NT2/D1 (cell line): ENCODE data around the gene TMEM51.

Experiments used
- DNase-seq: peaks from one replicate; pipeline ENCODE4 v3.0.0-alpha.2; 2011; ENCODE audit warnings: low read depth, low spot score
- H3K27me3 ChIP-seq: 2 replicates; pipeline ENCODE4 v1.6.0; 2011; ENCODE audit warnings: mild to moderate bottlenecking; ENCODE audit not compliant: insufficient read length, insufficient read depth
- H3K36me3 ChIP-seq: 2 replicates; pipeline ENCODE4 v1.6.1; 2011; ENCODE audit warnings: mild to moderate bottlenecking, low read length, mixed read lengths; ENCODE audit not compliant: insufficient read depth, insufficient read length
- H3K4me1 ChIP-seq: 2 replicates; pipeline ENCODE4 v1.5.1; 2011; ENCODE audit not compliant: insufficient read depth, insufficient read length
- H3K4me3 ChIP-seq: 2 replicates; pipeline ENCODE4 v1.5.1; 2011; ENCODE audit warnings: low read depth; ENCODE audit not compliant: insufficient read length
- H3K9ac ChIP-seq: 2 replicates; pipeline ENCODE4 v1.6.0; 2011; ENCODE audit warnings: low read depth; ENCODE audit not compliant: insufficient read length
- H3K9me3 ChIP-seq: 2 replicates; pipeline ENCODE4 v1.5.1; 2011; ENCODE audit warnings: mild to moderate bottlenecking, low read length; ENCODE audit not compliant: insufficient read depth
- SUZ12 ChIP-seq: IDR thresholded peaks from 2 replicates; pipeline ENCODE4 v1.6.1; 2011; ENCODE audit not compliant: insufficient read length, insufficient read depth; ENCODE audit errors: extremely low read depth
- YY1 ChIP-seq: IDR thresholded peaks from 2 replicates; pipeline ENCODE4 v1.6.1; 2011; ENCODE audit not compliant: insufficient read length, insufficient read depth
- ZNF274 ChIP-seq: IDR thresholded peaks from 2 replicates; pipeline ENCODE4 v1.6.1; 2011; ENCODE audit warnings: mild to moderate bottlenecking, low read depth, low read length

TMEM51 gene

DNA sequence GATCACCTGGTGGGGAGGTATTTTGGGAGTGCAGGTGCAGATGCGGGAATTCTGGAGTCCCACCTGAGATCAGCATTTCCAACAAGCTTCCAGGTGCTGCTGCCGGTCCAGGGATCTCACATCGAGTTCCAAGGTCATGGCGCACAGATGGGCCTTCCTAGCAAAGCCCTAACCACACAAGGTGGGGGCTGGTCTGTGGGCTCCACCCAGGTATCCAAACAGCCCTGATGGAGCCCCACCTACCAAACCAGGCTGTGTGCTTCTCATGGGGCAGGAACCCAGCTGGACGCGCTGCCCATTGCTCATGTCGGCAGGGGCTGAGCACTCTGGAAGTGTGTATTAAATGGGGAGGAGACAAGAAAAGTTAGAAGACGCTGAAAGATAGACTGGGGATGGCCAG is 35.0 kb upstream of the TMEM51 start:
- Histone ChIP-seq H3K9me3 (no peaks in the 10 kb centered on the region), H3K4me3 (no peak overlapping the region), H3K36me3 (no peaks in the 10 kb centered on the region), H3K4me1 (no peaks in the 10 kb centered on the region), H3K9ac (no peak overlapping the region), H3K27me3 (no peaks in the 10 kb centered on the region)
- DNase-seq, result no peak
- TF ChIP-seq ZNF274 (no peak), YY1 (no peak), SUZ12 (no peak)

DNA sequence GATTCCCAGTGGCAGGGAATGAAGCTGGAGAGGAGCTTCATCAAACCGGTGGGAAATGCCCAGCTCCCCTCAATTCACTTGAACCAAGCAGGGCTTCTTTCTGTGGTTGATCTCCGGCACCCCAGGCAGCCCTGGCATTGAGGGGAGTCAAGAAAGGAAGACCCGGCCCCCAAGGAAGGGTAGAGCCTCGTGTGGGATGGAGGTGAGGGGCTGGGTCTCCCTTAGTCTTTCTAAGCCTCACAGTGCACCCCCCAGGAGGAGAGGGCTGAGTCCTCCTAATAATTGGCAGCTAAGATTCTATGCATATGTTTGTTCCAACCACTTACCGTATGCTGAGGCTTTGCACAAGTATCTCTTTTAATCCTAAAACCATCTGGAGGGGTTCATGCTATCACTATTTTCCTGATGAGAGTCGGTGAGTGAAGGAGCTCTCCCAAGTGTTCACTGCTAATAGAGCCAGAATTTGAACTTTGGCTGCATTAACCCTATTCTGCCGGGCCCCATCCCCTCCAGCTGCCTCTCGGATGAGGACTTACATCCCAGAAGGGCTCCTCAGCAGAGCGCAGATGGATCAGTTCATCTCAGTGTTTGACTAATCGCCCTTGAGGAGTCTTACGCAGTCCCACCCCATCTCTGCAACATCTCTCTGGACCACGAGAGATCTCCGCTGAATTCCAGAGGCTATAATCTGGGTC is 33.1 kb upstream of the TMEM51 start:
- Histone ChIP-seq H3K9me3 (no peaks in the 10 kb centered on the region), H3K27me3 (no peaks in the 10 kb centered on the region), H3K9ac (no peak overlapping the region), H3K36me3 (no peaks in the 10 kb centered on the region), H3K4me3 (no peak overlapping the region), H3K4me1 (no peaks in the 10 kb centered on the region)
- TF ChIP-seq YY1, result no peak
- no peak for TF ChIP-seq ZNF274
- no peak for TF ChIP-seq SUZ12
- DNase-seq, result no peak

DNA sequence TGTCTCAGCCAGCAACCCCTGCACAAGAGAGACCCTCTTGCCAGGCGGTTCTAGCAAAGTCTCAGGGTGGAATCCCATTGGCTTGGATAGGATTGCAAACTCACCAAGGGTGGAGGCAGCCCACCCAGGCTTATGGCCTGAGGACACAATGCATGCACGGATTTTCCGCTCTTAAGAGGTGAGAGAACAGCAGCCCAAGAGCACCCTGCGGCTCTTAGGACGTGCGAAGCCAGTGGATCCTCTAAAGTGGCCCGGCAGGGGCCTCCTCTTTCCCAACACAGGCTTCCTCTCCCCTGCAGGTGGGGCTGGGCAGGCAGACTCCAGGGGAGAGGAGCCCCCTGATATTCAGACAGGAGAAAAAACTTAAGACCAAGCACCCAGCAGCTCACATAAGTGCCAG is 31.2 kb upstream of the TMEM51 start:
- DNase-seq, result no peak
- no peak overlapping the region for H3K9ac ChIP-seq
- H3K36me3 ChIP-seq, result no peaks in the 10 kb centered on the region
- TF ChIP-seq YY1 (no peak), SUZ12 (no peak), ZNF274 (no peak)
- no peak overlapping the region for H3K4me3 ChIP-seq
- H3K9me3 ChIP-seq, result no peaks in the 10 kb centered on the region
- no peaks in the 10 kb centered on the region for H3K27me3 ChIP-seq
- H3K4me1 ChIP-seq, result no peaks in the 10 kb centered on the region

DNA sequence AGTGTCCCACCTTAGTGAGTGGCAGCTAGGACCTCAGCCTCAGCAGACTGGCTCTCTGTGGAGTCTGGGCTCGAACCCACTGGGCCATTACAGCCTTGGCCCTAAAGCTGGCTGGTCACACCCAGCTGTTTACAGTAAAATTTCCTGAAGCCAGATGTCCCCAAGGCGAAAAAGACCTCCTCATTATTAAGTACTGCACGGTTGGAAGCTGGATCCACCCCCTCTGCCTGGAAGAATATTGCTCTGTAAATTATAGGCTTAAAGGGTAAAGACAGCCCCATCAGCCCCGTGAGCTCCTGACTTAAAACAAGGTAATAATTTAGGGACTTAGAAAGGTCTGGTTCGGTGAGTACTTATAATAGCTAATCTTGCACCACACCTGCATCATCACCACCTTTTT is 30.3 kb upstream of the TMEM51 start:
- Histone ChIP-seq H3K36me3 (no peaks in the 10 kb centered on the region), H3K4me1 (no peaks in the 10 kb centered on the region), H3K4me3 (no peak overlapping the region), H3K9me3 (no peaks in the 10 kb centered on the region), H3K9ac (no peak overlapping the region), H3K27me3 (no peaks in the 10 kb centered on the region)
- DNase-seq, result no peak
- no peak for TF ChIP-seq ZNF274
- TF ChIP-seq SUZ12, result no peak
- no peak for TF ChIP-seq YY1

DNA sequence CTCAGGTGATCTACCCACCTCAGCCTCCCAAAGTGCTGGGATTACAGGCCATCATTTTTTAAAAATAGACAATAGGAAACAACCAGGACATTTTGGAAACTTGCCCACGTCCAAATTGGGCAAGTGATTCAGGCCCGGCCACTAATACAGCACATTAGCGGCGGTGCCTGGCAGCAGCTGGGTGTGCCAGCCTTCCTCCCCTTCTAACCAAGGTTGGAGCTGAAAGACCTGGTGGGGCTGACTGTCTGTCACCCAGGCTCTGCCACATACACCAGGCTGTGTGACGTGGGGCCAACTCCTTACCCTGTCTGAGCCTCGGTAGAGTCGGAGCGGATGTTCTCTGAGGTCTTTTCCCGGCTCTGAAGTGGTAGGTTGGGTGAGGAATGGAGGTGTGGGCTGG is 29.6 kb upstream of the TMEM51 start:
- H3K4me3 ChIP-seq, result no peak overlapping the region
- peaks cover under 1% of the 10 kb centered on the region for H3K4me1 ChIP-seq
- no peak for DNase-seq
- no peak overlapping the region for H3K9ac ChIP-seq
- H3K36me3 ChIP-seq, result no peaks in the 10 kb centered on the region
- TF ChIP-seq ZNF274, result no peak
- TF ChIP-seq YY1, result no peak
- TF ChIP-seq SUZ12, result no peak
- no peaks in the 10 kb centered on the region; the same call in 1 of the 2 replicates for H3K9me3 ChIP-seq
- H3K27me3 ChIP-seq, result no peaks in the 10 kb centered on the region

DNA sequence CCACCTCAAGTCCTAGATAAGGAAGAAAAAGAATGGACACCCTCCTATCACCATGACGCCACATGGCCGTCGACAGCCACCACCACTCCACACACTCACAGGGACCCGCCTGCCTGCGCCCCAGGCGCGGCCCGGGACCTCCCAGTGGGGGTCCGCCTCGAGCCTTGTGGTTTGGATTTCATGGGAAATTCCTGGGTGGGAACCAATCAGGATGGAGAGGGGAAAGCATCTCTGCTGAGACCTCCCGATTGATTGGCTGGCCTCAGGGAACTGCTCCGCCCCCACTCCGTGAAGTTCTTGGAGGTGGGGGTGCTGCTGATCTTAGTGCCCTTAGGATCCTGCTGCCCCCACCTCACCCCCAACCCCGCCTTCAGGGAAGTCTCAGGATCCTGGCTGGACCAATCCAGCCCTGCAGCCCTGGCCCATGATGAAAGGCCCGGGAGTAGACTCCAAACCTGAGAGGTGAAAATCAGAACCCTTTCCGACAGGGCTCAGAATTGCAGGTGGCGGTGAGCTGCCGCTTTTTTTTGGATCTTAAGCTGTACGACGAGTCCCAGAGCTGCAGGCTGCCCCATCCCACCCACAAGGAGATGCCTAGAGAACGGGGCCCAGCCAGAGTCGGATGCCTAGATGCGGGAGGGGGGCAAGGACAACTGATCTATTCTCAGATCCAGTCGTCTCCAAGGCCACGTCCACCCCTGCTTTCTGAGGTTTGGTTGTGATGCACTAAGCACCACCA is 29.0 kb upstream of the TMEM51 start:
- no peak for DNase-seq
- TF ChIP-seq YY1, result no peak
- Histone ChIP-seq H3K36me3 (no peaks in the 10 kb centered on the region), H3K9me3 (peaks cover under 1% of the 10 kb centered on the region; the same call in 1 of the 2 replicates), H3K4me3 (no peak overlapping the region), H3K4me1 (peaks cover 3% of the 10 kb centered on the region), H3K9ac (no peak overlapping the region), H3K27me3 (no peaks in the 10 kb centered on the region)

DNA sequence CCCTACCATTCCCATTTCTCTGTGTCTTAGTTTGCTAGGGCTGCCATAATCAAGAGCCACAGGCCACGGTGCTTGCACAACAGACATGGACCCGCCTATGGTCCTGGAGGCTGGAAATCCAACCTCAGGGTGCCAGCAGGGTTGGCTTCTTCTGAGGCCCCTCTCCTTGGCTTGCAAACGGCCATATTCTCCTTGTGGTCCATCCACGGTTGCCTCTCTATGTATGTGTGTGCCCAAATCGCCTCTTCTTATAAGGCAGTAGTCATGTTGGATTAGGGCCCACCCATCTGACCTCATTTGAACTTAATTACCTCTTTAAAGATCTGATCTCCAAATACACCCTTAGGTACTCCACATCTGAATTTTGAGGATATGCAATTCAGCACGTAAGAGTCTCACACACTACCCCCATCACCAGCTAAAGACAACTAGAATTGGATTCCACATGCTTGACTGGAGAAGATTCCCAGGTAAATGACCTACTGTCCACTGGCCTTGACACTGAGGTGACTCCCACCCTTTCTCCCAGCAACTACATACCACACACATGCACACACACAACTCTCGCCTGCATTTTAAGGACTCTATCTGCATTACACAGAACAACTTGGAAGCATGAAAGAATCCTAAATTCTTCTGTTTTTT is 28.3 kb upstream of the TMEM51 start:
- H3K36me3 ChIP-seq, result no peaks in the 10 kb centered on the region
- DNase-seq, result no peak
- H3K4me3 ChIP-seq, result no peak overlapping the region
- H3K4me1 ChIP-seq, result peaks cover 3% of the 10 kb centered on the region
- peaks cover 5% of the 10 kb centered on the region; the same call in 1 of the 2 replicates for H3K9me3 ChIP-seq
- no peak for TF ChIP-seq YY1
- TF ChIP-seq SUZ12, result no peak
- no peak for TF ChIP-seq ZNF274
- no peak overlapping the region for H3K9ac ChIP-seq
- H3K27me3 ChIP-seq, result no peaks in the 10 kb centered on the region
